HepG2 (cell line): Measurements from ENCODE around the gene C1QL4. TPM values are rescaled to one million over a fixed set of nuclear protein-coding genes. Genes with fewer than 3 reads are reported as not detected.

Source experiments
- ATRX ChIP-seq: sonication (generic); formaldehyde crosslinking; IDR thresholded peaks from 2 replicates; pipeline ENCODE4 v1.4.0; 2020; ENCODE audit warnings: missing genetic modification reagents, borderline replicate concordance
- HCFC1 ChIP-seq: fragments of 150-350 bp; IDR thresholded peaks from 2 replicates; pipeline ENCODE4 v1.6.1; 2014; ENCODE audit warnings: low read depth, low read length
- KDM5A ChIP-seq: fragments of 200-600 bp; sonication (generic); IDR thresholded peaks from 2 replicates; pipeline ENCODE4 v1.7.0; 2018; ENCODE audit warnings: antibody characterized with exemption, mild to moderate bottlenecking, low read length, borderline replicate concordance
- KLF13 ChIP-seq: sonication (generic); formaldehyde crosslinking; IDR thresholded peaks from 2 replicates; pipeline ENCODE4 v1.4.0; 2020; ENCODE audit warnings: mild to moderate bottlenecking, missing genetic modification reagents
- MAFF ChIP-seq: IDR thresholded peaks from 2 replicates; pipeline ENCODE4 v1.6.1; 2011; ENCODE audit warnings: low read depth, low read length, improper control_type of control experiment
- MEIS2 ChIP-seq: sonication (generic); formaldehyde crosslinking; IDR thresholded peaks from 2 replicates; pipeline ENCODE4 v1.9.0; 2021; ENCODE audit warnings: mild to moderate bottlenecking, missing genetic modification reagents
- MIER3 ChIP-seq: IDR thresholded peaks from 2 replicates; pipeline ENCODE4 v1.6.1; 2016; ENCODE audit warnings: missing compliant biosample characterization, borderline replicate concordance
- PATZ1 ChIP-seq: sonication (generic); formaldehyde crosslinking; IDR thresholded peaks from 2 replicates; pipeline ENCODE4 v1.4.0; 2020; ENCODE audit warnings: missing genetic modification reagents
- PCBP1 ChIP-seq: fragments of 200-400 bp; formaldehyde crosslinking; IDR thresholded peaks from 2 replicates; pipeline ENCODE4 v1.6.1; 2017; ENCODE audit warnings: mild to moderate bottlenecking, low read depth, low read length, borderline replicate concordance
- PPARG ChIP-seq: conservative IDR thresholded peaks from 2 replicates; pipeline ENCODE4 v1.6.1; 2016; ENCODE audit warnings: missing biosample characterization, missing genetic modification reagents
- SRY ChIP-seq: sonication (generic); formaldehyde crosslinking; IDR thresholded peaks from 2 replicates; pipeline ENCODE4 v1.8.0; 2022; ENCODE audit warnings: mild to moderate bottlenecking, missing genetic modification reagents
- TAF15 ChIP-seq: fragments of 200-400 bp; formaldehyde crosslinking; IDR thresholded peaks from one replicate; pipeline ENCODE4 v1.6.1; 2018; ENCODE audit warnings: mild to moderate bottlenecking, low read depth, low read length; ENCODE audit not compliant: poor library complexity, severe bottlenecking
- XBP1 ChIP-seq: sonication (generic); formaldehyde crosslinking; IDR thresholded peaks from 2 replicates; pipeline ENCODE4 v1.5.0; 2020; ENCODE audit warnings: missing genetic modification reagents
- YY1 ChIP-seq: IDR thresholded peaks from 2 replicates; pipeline ENCODE4 v1.6.1; 2011; ENCODE audit warnings: low read length, low read depth, moderate library complexity, mild to moderate bottlenecking; ENCODE audit not compliant: insufficient read depth, insufficient replicate concordance
- ZFP41 ChIP-seq: sonication (generic); formaldehyde crosslinking; IDR thresholded peaks from 2 replicates; pipeline ENCODE4 v1.4.0; 2020; ENCODE audit warnings: mild to moderate bottlenecking, missing genetic modification reagents, borderline replicate concordance
- ZNF136 ChIP-seq: sonication (generic); formaldehyde crosslinking; IDR thresholded peaks from 2 replicates; pipeline ENCODE4 v1.8.1; 2022; ENCODE audit warnings: low read depth, mild to moderate bottlenecking, moderate library complexity, missing genetic modification reagents
- ZNF234 ChIP-seq: sonication (generic); formaldehyde crosslinking; conservative IDR thresholded peaks from 2 replicates; pipeline ENCODE4 v1.5.1; 2020; ENCODE audit warnings: mild to moderate bottlenecking, missing genetic modification reagents
- ZNF317 ChIP-seq: sonication (generic); formaldehyde crosslinking; IDR thresholded peaks from 2 replicates; pipeline ENCODE4 v1.5.0; 2020; ENCODE audit warnings: mild to moderate bottlenecking, missing genetic modification reagents
- ZNF569 ChIP-seq: sonication (generic); formaldehyde crosslinking; IDR thresholded peaks from 2 replicates; pipeline ENCODE4 v1.5.0; 2020; ENCODE audit warnings: mild to moderate bottlenecking, missing genetic modification reagents, moderate library complexity, borderline replicate concordance
- ZNF577 ChIP-seq: sonication (generic); formaldehyde crosslinking; IDR thresholded peaks from 2 replicates; pipeline ENCODE4 v1.4.0; 2020; ENCODE audit warnings: mild to moderate bottlenecking, low read depth, missing genetic modification reagents, borderline replicate concordance
- ZNF772 ChIP-seq: sonication (generic); formaldehyde crosslinking; IDR thresholded peaks from 2 replicates; pipeline ENCODE4 v1.5.0; 2020; ENCODE audit warnings: mild to moderate bottlenecking, missing genetic modification reagents
- ZNF781 ChIP-seq: sonication (generic); formaldehyde crosslinking; IDR thresholded peaks from 2 replicates; pipeline ENCODE4 v1.5.1; 2020; ENCODE audit warnings: borderline replicate concordance, mild to moderate bottlenecking, missing genetic modification reagents; ENCODE audit errors: not compliant biosample characterization
- polyA plus RNA-seq, 8 experiments: library from polyadenylated mRNA; depleted of rRNA in 3 of 8; stranded (reverse) in 7 of 8; unstranded in 1 of 8; fragments of >200 nt; fragmentation: Illumina TruSeq in 4 of 8; extraction: Trizol in 4 of 8; gene quantifications; 2 replicates each; pipeline versions ENCODE4 v1.2.1 to v1.2.3, GENCODE V29; 2011 to 2016; ENCODE audit warnings: low read depth in 4 of 8, missing spikeins in 1 of 8, mixed read lengths in 1 of 8; ENCODE audit not compliant: insufficient read depth in 1 of 8
- total RNA-seq, 5 experiments: library from RNA; depleted of rRNA; stranded (reverse); fragments of >200 nt; fragmentation: Illumina TruSeq; extraction: Trizol; gene quantifications; 2 replicates each; pipeline ENCODE4 v1.2.3, GENCODE V29; 2016; ENCODE audit warnings: low read depth in 1 of 5
- TF ChIP-seq, protein P1 (sequence below): sonication (generic); formaldehyde crosslinking; IDR thresholded peaks from 2 replicates; pipeline ENCODE4 v1.5.0; 2020; ENCODE audit warnings: missing genetic modification reagents
- TF ChIP-seq, protein P2 (sequence below), 2 experiments: sonication (generic) in 1 of 2; formaldehyde crosslinking in 1 of 2; IDR thresholded peaks; 2 replicates each; pipeline versions ENCODE4 v1.4.0 to v1.6.1; 2018 to 2020; ENCODE audit warnings: missing genetic modification reagents in 2 of 2, borderline replicate concordance in 1 of 2, low read depth in 1 of 2, mild to moderate bottlenecking in 1 of 2, missing biosample characterization in 1 of 2
- TF ChIP-seq, protein P3 (sequence below): sonication (generic); formaldehyde crosslinking; IDR thresholded peaks from 2 replicates; pipeline ENCODE4 v1.8.1; 2023; ENCODE audit warnings: missing genetic modification reagents, mild to moderate bottlenecking, borderline replicate concordance

C1QL4 gene
- total and polyA plus RNA-seq, 2 of the 13 experiments (the other 11 are each of a cell fraction or from before 2014, with no cell fraction given): 0.03 TPM; not detected in 1

DNA sequence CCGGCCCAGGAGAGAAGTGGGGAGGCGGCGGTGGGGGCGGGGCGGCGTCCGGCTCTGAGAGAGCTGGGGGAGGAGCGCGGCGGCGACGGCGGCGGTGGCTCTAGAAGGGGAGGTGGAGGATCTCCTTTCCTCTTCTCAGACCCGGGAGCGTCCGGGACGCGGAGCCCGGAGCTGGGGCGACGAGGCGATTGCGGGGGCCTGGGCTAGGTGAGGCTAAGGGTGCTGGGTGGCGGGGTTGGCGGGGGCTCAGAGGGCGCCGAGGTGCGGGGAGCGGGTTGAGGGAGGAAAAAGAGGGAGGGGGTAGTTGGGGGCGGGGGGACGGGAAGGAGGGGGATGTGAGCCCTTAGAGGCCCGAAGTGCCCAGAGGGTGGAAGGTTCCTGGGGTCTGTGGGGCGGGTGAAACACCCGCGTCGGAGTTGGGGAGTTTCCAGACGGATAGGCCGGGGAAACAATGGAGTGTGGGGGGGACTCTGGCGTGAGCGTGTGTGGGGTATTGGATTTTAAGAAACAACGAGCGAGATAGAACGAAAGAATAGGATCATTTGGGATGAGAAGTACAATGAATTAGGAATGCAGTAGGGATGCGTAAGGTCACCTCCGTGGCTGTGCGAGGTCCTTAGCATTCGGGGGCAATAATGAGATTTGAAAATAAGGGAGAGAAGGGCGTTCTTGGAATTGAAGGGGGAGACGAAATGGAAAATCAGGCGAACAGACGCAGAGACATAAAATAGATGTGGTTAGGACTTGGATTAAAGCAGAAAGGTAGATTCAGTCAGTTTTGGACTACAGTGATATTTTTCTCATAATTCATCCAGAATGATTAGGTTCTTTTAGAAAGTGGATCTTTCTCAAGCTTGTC, 30.6 kb upstream of the C1QL4 start, which contains the start of gene SPATS2 (continued):
- TF ChIP-seq ZNF569 (CRISPR knock-in tag) (no peak), ZNF781 (CRISPR knock-in tag) (no peak), ZNF317 (CRISPR knock-in tag) (no peak), KLF13 (CRISPR knock-in tag) (no peak), MAFF (no peak), PCBP1 (0 out of 2 replicates have a peak, but pooled peaks have one; percentile 28), MIER3 (CRISPR knock-in tag) (no peak), ZNF234 (CRISPR knock-in tag) (no peak), ZFP41 (CRISPR knock-in tag) (no peak), XBP1 (CRISPR knock-in tag) (no peak), HCFC1 (no peak), SRY (no peak), ZNF136 (CRISPR knock-in tag) (no peak), KDM5A (0 out of 2 replicates have a peak, but pooled peaks have one; percentile 50), ZNF772 (CRISPR knock-in tag) (no peak), ZNF577 (CRISPR knock-in tag) (no peak), YY1 (peak; percentile 4), MEIS2 (CRISPR knock-in tag) (no peak), ATRX (no peak), PPARG (CRISPR knock-in tag) (no peak), PATZ1 (CRISPR knock-in tag) (peak; percentile 35; the same call in 1 of the 2 replicates), TAF15 (no peak)
- TF ChIP-seq, protein P1, sequence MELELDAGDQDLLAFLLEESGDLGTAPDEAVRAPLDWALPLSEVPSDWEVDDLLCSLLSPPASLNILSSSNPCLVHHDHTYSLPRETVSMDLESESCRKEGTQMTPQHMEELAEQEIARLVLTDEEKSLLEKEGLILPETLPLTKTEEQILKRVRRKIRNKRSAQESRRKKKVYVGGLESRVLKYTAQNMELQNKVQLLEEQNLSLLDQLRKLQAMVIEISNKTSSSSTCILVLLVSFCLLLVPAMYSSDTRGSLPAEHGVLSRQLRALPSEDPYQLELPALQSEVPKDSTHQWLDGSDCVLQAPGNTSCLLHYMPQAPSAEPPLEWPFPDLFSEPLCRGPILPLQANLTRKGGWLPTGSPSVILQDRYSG (CRISPR knock-in tag): 0 out of 2 replicates have a peak, but pooled peaks have one; percentile 11
- TF ChIP-seq, protein P2, sequence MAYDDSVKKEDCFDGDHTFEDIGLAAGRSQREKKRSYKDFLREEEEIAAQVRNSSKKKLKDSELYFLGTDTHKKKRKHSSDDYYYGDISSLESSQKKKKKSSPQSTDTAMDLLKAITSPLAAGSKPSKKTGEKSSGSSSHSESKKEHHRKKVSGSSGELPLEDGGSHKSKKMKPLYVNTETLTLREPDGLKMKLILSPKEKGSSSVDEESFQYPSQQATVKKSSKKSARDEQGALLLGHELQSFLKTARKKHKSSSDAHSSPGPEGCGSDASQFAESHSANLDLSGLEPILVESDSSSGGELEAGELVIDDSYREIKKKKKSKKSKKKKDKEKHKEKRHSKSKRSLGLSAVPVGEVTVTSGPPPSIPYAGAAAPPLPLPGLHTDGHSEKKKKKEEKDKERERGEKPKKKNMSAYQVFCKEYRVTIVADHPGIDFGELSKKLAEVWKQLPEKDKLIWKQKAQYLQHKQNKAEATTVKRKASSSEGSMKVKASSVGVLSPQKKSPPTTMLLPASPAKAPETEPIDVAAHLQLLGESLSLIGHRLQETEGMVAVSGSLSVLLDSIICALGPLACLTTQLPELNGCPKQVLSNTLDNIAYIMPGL (CRISPR knock-in tag; IDR thresholded peaks at IDR 0.05; ENCODE audit: borderline replicate concordance in 1 of 2, low read depth in 1 of 2): no peak
- TF ChIP-seq, protein P3, sequence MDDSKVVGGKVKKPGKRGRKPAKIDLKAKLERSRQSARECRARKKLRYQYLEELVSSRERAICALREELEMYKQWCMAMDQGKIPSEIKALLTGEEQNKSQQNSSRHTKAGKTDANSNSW (CRISPR knock-in tag): no peak
